ENCODE data around the gene FCHSD2.
"Not testable (repeated sequence)": the region's sequence is repeated elsewhere in the genome, so short reads cannot be mapped to it uniquely, and the experiment has no call there.

Gene FCHSD2

DNA sequence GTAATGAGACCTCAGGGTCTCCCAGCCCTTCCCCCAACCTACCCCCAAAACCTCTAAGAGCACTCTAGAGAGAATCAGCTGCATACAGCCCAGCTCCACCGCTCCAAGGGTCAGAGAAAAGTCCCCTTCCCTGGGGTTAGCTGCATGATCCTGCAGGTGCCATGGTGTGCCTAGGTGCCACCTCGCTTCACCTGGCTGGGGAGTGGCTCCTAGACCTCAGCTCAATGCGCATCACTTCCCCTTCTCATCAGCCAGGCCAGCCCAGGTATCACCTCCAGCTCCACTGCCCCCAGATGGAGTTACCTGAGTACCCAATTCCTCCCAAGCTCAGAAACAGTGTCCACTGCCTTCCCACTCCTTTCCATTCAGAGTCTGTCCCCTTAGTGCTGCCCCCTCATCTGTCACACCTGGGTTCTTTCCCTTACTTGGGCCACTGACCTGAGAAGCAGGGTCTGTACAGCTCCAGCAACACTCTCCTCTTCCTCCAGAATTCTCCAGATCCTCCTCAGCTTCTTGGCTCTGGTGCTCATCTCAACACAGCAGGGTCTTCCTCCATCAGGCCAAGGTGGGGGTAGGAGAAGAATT lies 349.6 kb downstream of the FCHSD2 start:
- Histone ChIP-seq H3K9ac (ENCODE audit: low read depth, low read length) (peak overlapping the region; percentile 54), H3K4me3 (ENCODE audit: low read depth, low read length) (no peak overlapping the region)

DNA sequence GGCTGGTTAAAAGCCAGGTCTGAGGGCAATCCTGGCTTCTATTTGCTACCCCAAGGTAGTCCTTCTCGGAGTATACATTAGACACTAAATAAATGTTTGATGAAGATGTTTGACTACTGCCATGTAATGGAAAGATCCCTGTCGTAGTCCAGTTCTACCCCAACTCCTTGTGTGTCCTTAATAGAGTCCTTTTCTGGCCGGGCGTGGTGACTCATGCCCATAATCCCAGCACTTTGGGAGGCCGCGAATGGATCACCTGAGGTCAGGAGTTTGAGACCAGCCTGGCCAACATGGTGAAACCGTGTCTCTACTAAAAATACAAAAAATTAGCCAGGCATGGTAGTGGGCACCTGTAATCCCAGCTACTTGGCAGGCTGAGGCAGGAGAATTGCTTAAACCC lies 350.9 kb downstream of the FCHSD2 start:
- H3K4me1 ChIP-seq (ENCODE audit: control insufficient read depth, insufficient read depth, low read length); H3K4me3 ChIP-seq (ENCODE audit: low read depth, low read length); H3K27me3 ChIP-seq (ENCODE audit: control insufficient read depth, insufficient read depth, low read length); H3K36me3 ChIP-seq (ENCODE audit: control insufficient read depth, insufficient read depth, low read length); H3K9me3 ChIP-seq (ENCODE audit: control insufficient read depth, insufficient read depth, low read length); H3K9ac ChIP-seq (ENCODE audit: low read depth, low read length): not testable (repeated sequence)

More for the DNA sequence above, 349.6 kb downstream of the FCHSD2 start:
- Histone ChIP-seq H3K4me1 (ENCODE audit: control insufficient read depth, insufficient read depth, low read length) (peaks cover 5% of the 10 kb centered on the region), H3K36me3 (ENCODE audit: control insufficient read depth, insufficient read depth, low read length) (no peaks in the 10 kb centered on the region), H3K27me3 (ENCODE audit: control insufficient read depth, insufficient read depth, low read length) (no peaks in the 10 kb centered on the region), H3K9me3 (ENCODE audit: control insufficient read depth, insufficient read depth, low read length) (no peaks in the 10 kb centered on the region)

DNA sequence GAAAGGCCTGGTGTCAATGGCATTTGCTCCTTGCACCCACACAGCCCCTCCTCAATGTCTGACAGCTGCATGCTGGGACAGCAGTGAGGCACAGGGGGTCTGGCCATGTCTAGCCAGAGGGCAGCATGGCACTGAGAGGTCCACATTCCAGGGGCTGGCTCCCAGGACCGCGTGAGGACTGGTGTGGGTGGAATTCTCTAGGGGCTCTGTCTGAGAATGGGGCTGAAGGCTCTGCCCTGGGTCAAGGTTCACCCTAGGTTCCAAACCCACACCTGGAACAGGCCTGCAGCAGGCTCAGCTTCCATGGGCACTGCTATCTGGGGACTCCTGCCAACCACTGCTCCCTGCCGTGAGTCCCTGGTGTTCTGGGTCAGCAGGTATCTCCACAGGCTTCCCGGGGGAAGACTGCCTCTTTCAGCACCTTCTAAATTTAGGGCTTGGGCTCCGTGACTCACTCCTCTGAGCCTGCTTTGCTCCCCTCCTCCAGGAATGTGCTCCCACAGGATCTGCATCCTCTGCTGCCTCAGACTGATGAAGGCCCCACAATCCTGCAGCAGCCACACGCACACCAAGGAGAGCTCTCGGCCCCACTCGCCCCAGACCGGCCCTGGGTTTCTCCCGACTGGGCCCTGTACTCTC lies 352.5 kb downstream of the FCHSD2 start:
- Histone ChIP-seq H3K4me3 (ENCODE audit: low read depth, low read length) (no peak overlapping the region), H3K9ac (ENCODE audit: low read depth, low read length) (no peak overlapping the region), H3K36me3 (ENCODE audit: control insufficient read depth, insufficient read depth, low read length) (no peaks in the 10 kb centered on the region), H3K9me3 (ENCODE audit: control insufficient read depth, insufficient read depth, low read length) (no peaks in the 10 kb centered on the region), H3K4me1 (ENCODE audit: control insufficient read depth, insufficient read depth, low read length) (peaks cover 7% of the 10 kb centered on the region), H3K27me3 (ENCODE audit: control insufficient read depth, insufficient read depth, low read length) (no peaks in the 10 kb centered on the region)

DNA sequence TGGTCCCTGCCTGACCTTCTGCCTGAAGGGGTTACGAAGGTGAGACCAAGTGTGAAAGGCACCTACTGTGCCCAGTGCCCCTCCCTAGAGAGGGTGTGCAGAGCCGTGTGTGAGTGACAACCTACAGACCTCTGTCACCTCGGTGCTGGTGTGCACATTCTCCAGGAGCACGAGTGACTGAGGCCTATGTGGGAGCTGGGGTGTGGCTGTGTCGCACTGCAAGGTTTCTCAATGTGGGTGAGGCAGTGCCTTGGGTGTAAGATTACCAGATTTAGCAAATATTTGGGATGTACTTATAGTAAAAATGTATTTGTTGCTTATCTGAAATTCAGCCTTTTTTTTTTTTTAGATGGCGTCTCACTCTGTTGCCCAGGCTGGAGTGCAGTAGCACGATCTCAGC lies 353.9 kb downstream of the FCHSD2 start:
- H3K4me3 ChIP-seq (ENCODE audit: low read depth, low read length) = no peak overlapping the region
- H3K9me3 ChIP-seq (ENCODE audit: control insufficient read depth, insufficient read depth, low read length) = no peaks in the 10 kb centered on the region
- no peak overlapping the region for H3K9ac ChIP-seq (ENCODE audit: low read depth, low read length)

DNA sequence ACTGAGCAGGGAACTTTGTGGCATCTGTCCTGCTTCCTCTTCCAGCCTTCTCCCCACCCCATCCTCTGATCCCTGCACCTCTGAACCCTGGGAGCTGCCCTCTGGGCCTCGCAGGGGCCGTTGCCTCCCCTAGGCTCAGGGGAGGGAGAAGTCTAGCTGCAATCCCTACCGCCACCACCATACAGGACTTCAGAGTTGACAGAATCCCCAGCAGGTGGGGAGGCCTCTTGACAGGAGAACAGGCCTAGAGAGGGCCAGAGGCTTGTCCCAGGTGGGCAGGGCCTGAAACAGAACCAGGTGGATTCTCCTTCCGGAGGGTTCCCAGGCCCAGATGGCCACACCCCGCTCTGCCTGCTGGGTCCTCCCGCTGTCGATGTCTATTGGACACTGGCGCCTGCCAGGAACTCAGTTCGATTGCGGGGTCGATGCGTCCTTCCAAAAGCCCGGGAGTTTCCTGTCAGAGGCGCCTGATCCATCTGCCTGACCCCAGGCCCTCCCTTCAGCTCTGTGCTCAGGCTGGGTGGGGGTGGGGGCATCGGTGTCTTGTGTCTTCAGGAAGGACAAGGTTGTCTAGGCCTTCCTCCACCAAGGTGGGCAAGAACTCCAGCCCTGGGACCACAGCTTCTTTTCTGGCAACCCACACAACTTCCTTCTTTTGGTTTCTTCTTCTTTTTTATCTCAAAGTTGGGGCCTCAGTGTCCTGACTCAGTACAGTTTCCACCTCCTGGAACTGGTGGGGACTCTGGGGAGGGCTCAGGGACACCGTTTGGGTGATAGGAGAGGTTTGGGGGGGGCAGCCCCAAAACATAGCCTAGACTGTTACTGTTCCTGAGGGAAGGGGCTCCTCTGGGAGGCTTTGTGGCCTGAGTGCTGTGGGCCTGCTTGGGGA lies 354.7 kb downstream of the FCHSD2 start:
- H3K9me3 ChIP-seq (ENCODE audit: control insufficient read depth, insufficient read depth, low read length) = no peaks in the 10 kb centered on the region
- peaks cover 2% of the 10 kb centered on the region for H3K4me1 ChIP-seq (ENCODE audit: control insufficient read depth, insufficient read depth, low read length)
- no peaks in the 10 kb centered on the region for H3K36me3 ChIP-seq (ENCODE audit: control insufficient read depth, insufficient read depth, low read length)
- H3K27me3 ChIP-seq (ENCODE audit: control insufficient read depth, insufficient read depth, low read length) = no peaks in the 10 kb centered on the region
- H3K9ac ChIP-seq (ENCODE audit: low read depth, low read length) = no peak overlapping the region
- peak overlapping the region; percentile 5 for H3K4me3 ChIP-seq (ENCODE audit: low read depth, low read length)

More for the DNA sequence above, 353.9 kb downstream of the FCHSD2 start:
- Histone ChIP-seq H3K36me3 (ENCODE audit: control insufficient read depth, insufficient read depth, low read length) (no peaks in the 10 kb centered on the region), H3K27me3 (ENCODE audit: control insufficient read depth, insufficient read depth, low read length) (no peaks in the 10 kb centered on the region), H3K4me1 (ENCODE audit: control insufficient read depth, insufficient read depth, low read length) (peaks cover 6% of the 10 kb centered on the region)
